ENCODE data around the gene HOXC4. TPM values are rescaled to one million over a fixed set of nuclear protein-coding genes. Genes with fewer than 3 reads are reported as not detected.
A peak's percentile ranks its signal among the peaks of the same experiment; 100 is the strongest.

Gene HOXC4
- total and polyA plus RNA-seq, 10 of the 15 experiments (the other 5 are each of a cell fraction or from before 2014, with no cell fraction given), result 1.0 to 11.4 (median 4.2) TPM

- no peaks in the 10 kb centered on the region for H3K79me2 ChIP-seq (ENCODE audit: control insufficient read depth, insufficient read depth, low read length)
- H3K4me1 ChIP-seq (ENCODE audit: control insufficient read depth, insufficient read depth, low read length), result no peaks in the 10 kb centered on the region
- ChIA-PET SMC1A (ENCODE audit: uncharacterized antibody, unreplicated experiment) (interaction anchor here (1.0 to 1.7 kb wide), 3 partner anchors 29 to 50 kb away, joined by 4 read pairs; partner anchors contain the start of genes HOXC4 and HOXC5), RAD21 (ENCODE audit: unreplicated experiment) (interaction anchor here (1.3 to 2.8 kb wide), 3 partner anchors 29 to 107 kb away, joined by 5 to 12 read pairs (median 11); partner anchors contain the start of genes HOXC4, HOXC5 and SMUG1), POLR2A (interaction anchor here (0.6 to 1.0 kb wide), 4 partner anchors 27 to 357 kb away, joined by 3 to 7 read pairs (median 4); partner anchors contain the start of gene HOXC4), CTCF (interaction anchor here (0.7 to 2.0 kb wide), 5 partner anchors 29 to 134 kb away, joined by 3 to 11 read pairs (median 6); partner anchors contain the start of genes HOXC4, HOXC5 and HOXC6)
- peak overlapping the region; percentile 70 for H3K4me3 ChIP-seq
- H4K20me1 ChIP-seq (ENCODE audit: control insufficient read depth, insufficient read depth), result no peaks in the 10 kb centered on the region
- FAIRE-seq (no peak), DNase-seq (ENCODE audit: low read depth, low spot score) (no peak), ATAC-seq (no peak)
- peak overlapping the region; percentile 35 for H3K27ac ChIP-seq (ENCODE audit: control insufficient read depth, insufficient read depth)
- in situ Hi-C loops (cut with MboI), result no loop called here
- no peaks in the 10 kb centered on the region for H3K9me3 ChIP-seq (replicated peaks; ENCODE audit: control insufficient read depth, insufficient read depth, low read length)
- peak overlapping the region; percentile 74 for H2AFZ ChIP-seq (ENCODE audit: control insufficient read depth, low read depth, low read length)
- peak overlapping the region; percentile 36 for H3K4me2 ChIP-seq (ENCODE audit: control insufficient read depth, insufficient read depth)
- H3K27me3 ChIP-seq (replicated peaks in 1 of 2; ENCODE audit: control insufficient read depth in 2 of 2, insufficient read depth in 2 of 2, low read length in 1 of 2), result no peaks in the 10 kb centered on the region
- intact Hi-C loops (cut with micrococcal nuclease; ENCODE audit: unreplicated experiment), result no loop called here
- BruUV-seq (replicated peaks), result no TSS peak
- H3K9ac ChIP-seq (ENCODE audit: control insufficient read depth, insufficient read depth, low read length), result peak overlapping the region; percentile 64; the same call in 1 of the 2 replicates
- WGBS (ENCODE audit: insufficient coverage, insufficient replicate concordance, low lambda C conversion rate, missing lambda C conversion rate), result 5% methylated on average over 12 of the region's 36 CpGs
- H3K36me3 ChIP-seq (ENCODE audit: control insufficient read depth in 2 of 2, insufficient read depth in 2 of 2, low read length in 1 of 2), result no peaks in the 10 kb centered on the region
- TF ChIP-seq CTCF (IDR thresholded peaks at IDR 0.05 in 2 of 3, conservative IDR thresholded peaks at IDR 0.05 in 1 of 3; ENCODE audit: control insufficient read depth in 2 of 3, extremely low read depth in 1 of 3, insufficient read depth in 1 of 3, low read depth in 3 of 3, low read length in 3 of 3), result no peak
- peak in 1 of 2 experiments; percentile 67; a peak in 2 of 4 replicates for TF ChIP-seq BHLHE40 (IDR thresholded peaks at IDR 0.05; ENCODE audit: borderline replicate concordance in 1 of 2, low read depth in 2 of 2, low read length in 1 of 2)
- TF ChIP-seq E2F8 (IDR thresholded peaks at IDR 0.05; ENCODE audit: low read depth, partially characterized antibody), result no peak
- TF ChIP-seq MYC (IDR thresholded peaks at IDR 0.05; ENCODE audit: insufficient read depth, insufficient read length, insufficient replicate concordance, low read length, severe bottlenecking), result no peak
- TF ChIP-seq MTA3 (IDR thresholded peaks at IDR 0.05; ENCODE audit: borderline replicate concordance, low read length), result no peak
- no peak for TF ChIP-seq POU2F2 (IDR thresholded peaks at IDR 0.05; ENCODE audit: borderline replicate concordance, low read depth, low read length)
- TF ChIP-seq IRF5 (IDR thresholded peaks at IDR 0.05; ENCODE audit: borderline replicate concordance), result no peak
- no peak for TF ChIP-seq ZNF207 (IDR thresholded peaks at IDR 0.05; ENCODE audit: borderline replicate concordance)
- no peak for TF ChIP-seq CREM (IDR thresholded peaks at IDR 0.05; ENCODE audit: low read depth)
- TF ChIP-seq POLR2AphosphoS5 (IDR thresholded peaks at IDR 0.05; ENCODE audit: low read length), result no peak
- no peak for TF ChIP-seq ATF2 (IDR thresholded peaks at IDR 0.05; ENCODE audit: low read length)
- TF ChIP-seq NR2C2 (IDR thresholded peaks at IDR 0.05; ENCODE audit: borderline replicate concordance, control insufficient read depth, insufficient read length, low read depth), result no peak
- TF ChIP-seq FOS (IDR thresholded peaks at IDR 0.05; ENCODE audit: borderline replicate concordance, extremely low read depth, insufficient read length), result no peak
- TF ChIP-seq MEF2B (IDR thresholded peaks at IDR 0.05; ENCODE audit: partially characterized antibody, poor library complexity, severe bottlenecking), result no peak
- no peak for TF ChIP-seq ZBED1 (IDR thresholded peaks at IDR 0.05; ENCODE audit: borderline replicate concordance)
These were observed 28.8 kb downstream of the HOXC4 start for GRCh38 chr12:54082397-54082892.

Data from GM12878 (cell line).